ENCODE measurements around the gene ABCB11.
"Not testable (repeated sequence)": the region's sequence is repeated elsewhere in the genome, so short reads cannot be mapped to it uniquely, and the experiment has no call there.

DNA sequence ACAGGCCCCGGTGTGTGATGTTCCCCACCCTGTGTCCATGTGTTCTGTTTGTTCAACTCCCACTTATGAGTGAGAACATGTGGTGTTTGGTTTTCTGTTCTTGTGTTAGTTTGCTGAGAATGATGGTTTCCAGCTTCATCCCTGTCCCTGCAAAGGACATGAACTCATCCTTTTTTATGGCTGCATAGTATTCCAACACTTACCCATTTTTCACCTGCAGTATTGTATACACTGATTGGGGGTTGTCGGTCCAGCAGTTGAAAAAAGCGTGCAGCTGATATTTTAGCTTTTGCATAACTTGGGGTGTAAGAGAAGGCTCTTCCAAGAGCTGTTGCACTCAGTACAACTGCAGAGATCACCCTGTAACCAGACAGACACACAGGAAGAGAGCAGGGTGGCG lies 99.0 kb downstream of the ABCB11 start:
- TF ChIP-seq, protein P1, sequence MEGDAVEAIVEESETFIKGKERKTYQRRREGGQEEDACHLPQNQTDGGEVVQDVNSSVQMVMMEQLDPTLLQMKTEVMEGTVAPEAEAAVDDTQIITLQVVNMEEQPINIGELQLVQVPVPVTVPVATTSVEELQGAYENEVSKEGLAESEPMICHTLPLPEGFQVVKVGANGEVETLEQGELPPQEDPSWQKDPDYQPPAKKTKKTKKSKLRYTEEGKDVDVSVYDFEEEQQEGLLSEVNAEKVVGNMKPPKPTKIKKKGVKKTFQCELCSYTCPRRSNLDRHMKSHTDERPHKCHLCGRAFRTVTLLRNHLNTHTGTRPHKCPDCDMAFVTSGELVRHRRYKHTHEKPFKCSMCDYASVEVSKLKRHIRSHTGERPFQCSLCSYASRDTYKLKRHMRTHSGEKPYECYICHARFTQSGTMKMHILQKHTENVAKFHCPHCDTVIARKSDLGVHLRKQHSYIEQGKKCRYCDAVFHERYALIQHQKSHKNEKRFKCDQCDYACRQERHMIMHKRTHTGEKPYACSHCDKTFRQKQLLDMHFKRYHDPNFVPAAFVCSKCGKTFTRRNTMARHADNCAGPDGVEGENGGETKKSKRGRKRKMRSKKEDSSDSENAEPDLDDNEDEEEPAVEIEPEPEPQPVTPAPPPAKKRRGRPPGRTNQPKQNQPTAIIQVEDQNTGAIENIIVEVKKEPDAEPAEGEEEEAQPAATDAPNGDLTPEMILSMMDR (IDR thresholded peaks at IDR 0.05): not testable (repeated sequence)
- TF ChIP-seq POLR2A, POLR2AphosphoS5, EP300 (IDR thresholded peaks at IDR 0.05): not testable (repeated sequence)

Data from sigmoid colon (tissue), 4 donors.